HG03066 (cell line): Measurements from ENCODE around the gene FOXP2.
"Not testable (repeated sequence)": the region's sequence is repeated elsewhere in the genome, so short reads cannot be mapped to it uniquely, and the experiment has no call there.

Source experiments
- ATAC-seq: cut with Tn5 transposase; IDR thresholded peaks from one replicate; pipeline ENCODE4 v1.9.1; 2021; ENCODE audit warnings: low read depth; ENCODE audit not compliant: unreplicated experiment

Gene FOXP2

GRCh38 chr7:114488696-114489095 is 74.1 kb downstream of the FOXP2 start:
- no peak for ATAC-seq

- not testable (repeated sequence) for ATAC-seq
Observed at GRCh38 chr7:114497491-114497890, 82.9 kb downstream of the FOXP2 start.

GRCh38 chr7:114502454-114503254 is 88.0 kb downstream of the FOXP2 start:
- no peak for ATAC-seq

GRCh38 chr7:114504586-114504985 is 90.0 kb downstream of the FOXP2 start:
- ATAC-seq = no peak

GRCh38 chr7:114507381-114507780 is 92.8 kb downstream of the FOXP2 start:
- ATAC-seq = no peak

GRCh38 chr7:114508086-114508485 is 93.5 kb downstream of the FOXP2 start:
- ATAC-seq = no peak

- not testable (repeated sequence) for ATAC-seq
Observed at GRCh38 chr7:114510824-114511223, 96.2 kb downstream of the FOXP2 start.

GRCh38 chr7:114519240-114519639 is 104.6 kb downstream of the FOXP2 start:
- ATAC-seq = no peak

- no peak for ATAC-seq
Observed at GRCh38 chr7:114522081-114522480, 107.5 kb downstream of the FOXP2 start.

GRCh38 chr7:114527589-114527988 is 113.0 kb downstream of the FOXP2 start:
- ATAC-seq = no peak

- no peak for ATAC-seq
Observed at GRCh38 chr7:114530057-114530611, 115.5 kb downstream of the FOXP2 start.

GRCh38 chr7:114531326-114531725 is 116.7 kb downstream of the FOXP2 start:
- ATAC-seq = no peak

- no peak for ATAC-seq
Observed at GRCh38 chr7:114533131-114533530, 118.5 kb downstream of the FOXP2 start.

- no peak for ATAC-seq
Observed at GRCh38 chr7:114534953-114535352, 120.3 kb downstream of the FOXP2 start.

- ATAC-seq = no peak
Observed at GRCh38 chr7:114539575-114539974, 125.0 kb downstream of the FOXP2 start.

- no peak for ATAC-seq
Observed at GRCh38 chr7:114540291-114540690, 125.7 kb downstream of the FOXP2 start.

- not testable (repeated sequence) for ATAC-seq
Observed at GRCh38 chr7:114547346-114547745, 132.7 kb downstream of the FOXP2 start.

GRCh38 chr7:114548081-114548980 is 133.7 kb downstream of the FOXP2 start:
- ATAC-seq = no peak

- peak; percentile 55 for ATAC-seq
Observed at GRCh38 chr7:114554781-114555537, 140.3 kb downstream of the FOXP2 start.

GRCh38 chr7:114567416-114567815 is 152.8 kb downstream of the FOXP2 start:
- ATAC-seq = no peak
